Testis (tissue), 2 donors: ENCODE measurements around the gene IL20RA.

Experiments used
- CTCF ChIP-seq, 3 experiments: fragments of 450-650 bp in 2 of 3; fragments of 200-600 bp in 1 of 3; sonication (generic) in 1 of 3; IDR thresholded peaks; one replicate each; pipeline ENCODE4 v1.5.1; 2016 to 2019; ENCODE audit warnings: antibody characterized with exemption in 3 of 3, mild to moderate bottlenecking in 2 of 3, moderate library complexity in 1 of 3
- POLR2A ChIP-seq: fragments of 450-650 bp; IDR thresholded peaks from one replicate; pipeline ENCODE4 v1.6.1; 2017; ENCODE audit warnings: antibody characterized with exemption, mild to moderate bottlenecking, moderate library complexity

DNA sequence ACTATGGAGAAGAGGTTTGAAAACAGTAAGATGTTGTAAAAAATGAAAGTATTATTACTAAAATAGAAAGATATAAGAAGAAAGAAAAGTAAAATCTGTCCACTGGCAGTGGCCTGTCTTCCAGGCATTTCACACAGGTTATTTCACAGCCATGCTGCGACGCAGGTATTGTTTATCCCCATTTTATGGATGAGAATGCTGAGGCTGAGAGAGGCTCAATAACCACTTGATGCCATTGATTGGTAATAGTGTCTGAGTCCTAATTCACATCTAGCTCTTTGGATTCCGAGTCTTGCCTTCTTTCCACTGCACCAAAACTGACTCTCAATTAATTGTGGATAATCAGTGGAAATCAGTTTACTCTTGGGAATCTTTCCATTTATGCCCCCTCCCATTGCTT, 37.2 kb upstream of the IL20RA start:
- TF ChIP-seq CTCF (IDR thresholded peaks at IDR 0.05) (no peak), POLR2A (no peak)
